Pulmonary artery endothelial cell (primary cell): ENCODE data around the gene NPAP1. TPM values are rescaled to one million over a fixed set of nuclear protein-coding genes. Genes with fewer than 3 reads are reported as not detected.
"Not testable (repeated sequence)": the region's sequence is repeated elsewhere in the genome, so short reads cannot be mapped to it uniquely, and the experiment has no call there.

Experiments used
- DNase-seq: peaks from one replicate; pipeline ENCODE4 v3.0.0-alpha.2; 2011; ENCODE audit warnings: low read depth, low spot score
- total RNA-seq: library from RNA; depleted of rRNA; stranded (reverse); fragments of >200 nt; gene quantifications from 2 replicates; pipeline ENCODE4 v1.2.3, GENCODE V29; 2014

NPAP1 gene
- total RNA-seq: not detected in 2 replicates

- DNase-seq: no peak
Observed at GRCh38 chr15:24675332-24676144, at the start of gene NPAP1. Gene NPAP1 (plus strand): TSS chr15:24675775. CDS start chr15:24675868, 93 bp downstream.

- no peak for DNase-seq
Observed at GRCh38 chr15:24627443-24627842, 48.1 kb upstream of the NPAP1 start.

GRCh38 chr15:24633082-24633481 lies 42.5 kb upstream of the NPAP1 start:
- no peak for DNase-seq

GRCh38 chr15:24639412-24639811 lies 36.2 kb upstream of the NPAP1 start:
- DNase-seq: not testable (repeated sequence)

- no peak for DNase-seq
Observed at GRCh38 chr15:24645627-24646026, 29.9 kb upstream of the NPAP1 start.

- no peak for DNase-seq
Observed at GRCh38 chr15:24659622-24660021, 16.0 kb upstream of the NPAP1 start.

- no peak for DNase-seq
Observed at GRCh38 chr15:24662991-24663390, 12.6 kb upstream of the NPAP1 start.

- no peak for DNase-seq
Observed at GRCh38 chr15:24676431-24676830, 856 bp downstream of the NPAP1 start.

- no peak for DNase-seq
Observed at GRCh38 chr15:24678485-24678884, 2.9 kb downstream of the NPAP1 start.

- DNase-seq: no peak
Observed at GRCh38 chr15:24682002-24682401, 6.4 kb downstream of the NPAP1 start.

- not testable (repeated sequence) for DNase-seq
Observed at GRCh38 chr15:24682905-24683304, 7.3 kb downstream of the NPAP1 start.

- DNase-seq: no peak
Observed at GRCh38 chr15:24683736-24684135, 8.2 kb downstream of the NPAP1 start.

GRCh38 chr15:24684313-24684712 lies 8.7 kb downstream of the NPAP1 start:
- no peak for DNase-seq

GRCh38 chr15:24696201-24696600 lies 20.6 kb downstream of the NPAP1 start:
- no peak for DNase-seq

- no peak for DNase-seq
Observed at GRCh38 chr15:24696842-24697241, 21.3 kb downstream of the NPAP1 start.

- DNase-seq: no peak
Observed at GRCh38 chr15:24718289-24719082, 42.9 kb downstream of the NPAP1 start.

- no peak for DNase-seq
Observed at GRCh38 chr15:24729760-24730159, 54.2 kb downstream of the NPAP1 start.
